ENCODE measurements around the gene SYNCRIP. TPM values are rescaled to one million over a fixed set of nuclear protein-coding genes. Genes with fewer than 3 reads are reported as not detected.
A peak's percentile ranks its signal among the peaks of the same experiment; 100 is the strongest.

The SYNCRIP gene
- total and polyA plus RNA-seq, 2 of the 13 experiments (the other 11 are each of a cell fraction or from before 2014, with no cell fraction given) = 8.1 to 112 TPM

GRCh38 chr6:85642774-85643536 is at the start of gene SYNCRIP (continued):
- TF ChIP-seq TCF12 (IDR thresholded peaks at IDR 0.05) (no peak), TCF12 (CRISPR knock-in tag; IDR thresholded peaks at IDR 0.05) (0 out of 2 replicates have a peak, but pooled peaks have one; percentile 1), ZNF331 (CRISPR knock-in tag; IDR thresholded peaks at IDR 0.05) (no peak), THAP11 (CRISPR knock-in tag; IDR thresholded peaks at IDR 0.05) (peak; percentile 53), HOXA9 (CRISPR knock-in tag; IDR thresholded peaks at IDR 0.05; ENCODE audit: borderline replicate concordance) (peak; percentile 44; the same call in 1 of the 2 replicates), ZBTB43 (CRISPR knock-in tag; conservative IDR thresholded peaks at IDR 0.05) (no peak), TBP (CRISPR knock-in tag; IDR thresholded peaks at IDR 0.05) (no peak), ATF7 (IDR thresholded peaks at IDR 0.05) (no peak), ATF7 (CRISPR knock-in tag; IDR thresholded peaks at IDR 0.05) (no peak; the same call in 1 of the 2 replicates), MAF1 (CRISPR knock-in tag; IDR thresholded peaks at IDR 0.05; ENCODE audit: borderline replicate concordance) (no peak; the same call in 1 of the 2 replicates), ERF (CRISPR knock-in tag; IDR thresholded peaks at IDR 0.05) (no peak), ZNF407 (CRISPR knock-in tag; IDR thresholded peaks at IDR 0.05; ENCODE audit: not compliant biosample characterization) (no peak)
- TF ChIP-seq, protein P1, sequence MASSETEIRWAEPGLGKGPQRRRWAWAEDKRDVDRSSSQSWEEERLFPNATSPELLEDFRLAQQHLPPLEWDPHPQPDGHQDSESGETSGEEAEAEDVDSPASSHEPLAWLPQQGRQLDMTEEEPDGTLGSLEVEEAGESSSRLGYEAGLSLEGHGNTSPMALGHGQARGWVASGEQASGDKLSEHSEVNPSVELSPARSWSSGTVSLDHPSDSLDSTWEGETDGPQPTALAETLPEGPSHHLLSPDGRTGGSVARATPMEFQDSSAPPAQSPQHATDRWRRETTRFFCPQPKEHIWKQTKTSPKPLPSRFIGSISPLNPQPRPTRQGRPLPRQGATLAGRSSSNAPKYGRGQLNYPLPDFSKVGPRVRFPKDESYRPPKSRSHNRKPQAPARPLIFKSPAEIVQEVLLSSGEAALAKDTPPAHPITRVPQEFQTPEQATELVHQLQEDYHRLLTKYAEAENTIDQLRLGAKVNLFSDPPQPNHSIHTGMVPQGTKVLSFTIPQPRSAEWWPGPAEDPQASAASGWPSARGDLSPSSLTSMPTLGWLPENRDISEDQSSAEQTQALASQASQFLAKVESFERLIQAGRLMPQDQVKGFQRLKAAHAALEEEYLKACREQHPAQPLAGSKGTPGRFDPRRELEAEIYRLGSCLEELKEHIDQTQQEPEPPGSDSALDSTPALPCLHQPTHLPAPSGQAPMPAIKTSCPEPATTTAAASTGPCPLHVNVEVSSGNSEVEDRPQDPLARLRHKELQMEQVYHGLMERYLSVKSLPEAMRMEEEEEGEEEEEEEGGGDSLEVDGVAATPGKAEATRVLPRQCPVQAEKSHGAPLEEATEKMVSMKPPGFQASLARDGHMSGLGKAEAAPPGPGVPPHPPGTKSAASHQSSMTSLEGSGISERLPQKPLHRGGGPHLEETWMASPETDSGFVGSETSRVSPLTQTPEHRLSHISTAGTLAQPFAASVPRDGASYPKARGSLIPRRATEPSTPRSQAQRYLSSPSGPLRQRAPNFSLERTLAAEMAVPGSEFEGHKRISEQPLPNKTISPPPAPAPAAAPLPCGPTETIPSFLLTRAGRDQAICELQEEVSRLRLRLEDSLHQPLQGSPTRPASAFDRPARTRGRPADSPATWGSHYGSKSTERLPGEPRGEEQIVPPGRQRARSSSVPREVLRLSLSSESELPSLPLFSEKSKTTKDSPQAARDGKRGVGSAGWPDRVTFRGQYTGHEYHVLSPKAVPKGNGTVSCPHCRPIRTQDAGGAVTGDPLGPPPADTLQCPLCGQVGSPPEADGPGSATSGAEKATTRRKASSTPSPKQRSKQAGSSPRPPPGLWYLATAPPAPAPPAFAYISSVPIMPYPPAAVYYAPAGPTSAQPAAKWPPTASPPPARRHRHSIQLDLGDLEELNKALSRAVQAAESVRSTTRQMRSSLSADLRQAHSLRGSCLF (CRISPR knock-in tag; IDR thresholded peaks at IDR 0.05; ENCODE audit: borderline replicate concordance) = no peak

All from HepG2 (cell line).